GM18951 (cell line): Measurements from ENCODE around the gene CHTF18.
"Not testable (repeated sequence)": the region's sequence is repeated elsewhere in the genome, so short reads cannot be mapped to it uniquely, and the experiment has no call there.

Experiments
- POLR2A ChIP-seq: IDR thresholded peaks from 4 replicates; pipeline ENCODE4 v1.6.1; 2011; ENCODE audit warnings: mild to moderate bottlenecking; ENCODE audit not compliant: insufficient read length, insufficient read depth; ENCODE audit errors: extremely low read depth
- in situ Hi-C: fragments of 300-500 bp; cut with MboI; formaldehyde crosslinking; loops from one replicate; pipeline ENCODE4 v1.12.0; 2022; ENCODE audit warnings: low sequenced_read_pairs, mixed read lengths, inconsistent platforms; ENCODE audit not compliant: unreplicated experiment

The CHTF18 gene

GRCh38 chr16:788399-789126 lies at the start of gene CHTF18:
TSS of gene CHTF18 (plus strand) at chr16:788620. CDS start at chr16:788685, 65 bp downstream.
- TF ChIP-seq POLR2A: peak; percentile 72
- in situ Hi-C loops: loop anchor here (10.0 kb wide), 1 partner anchor 74 kb away; the partner anchor contains the start of gene METRN

GRCh38 chr16:739560-740458 lies 48.6 kb upstream of the CHTF18 start:
- in situ Hi-C loops: no loop called here
- TF ChIP-seq POLR2A: no peak

- TF ChIP-seq POLR2A: no peak
- in situ Hi-C loops: no loop called here
Measured at GRCh38 chr16:740459-740763, 48.0 kb upstream of the CHTF18 start.

GRCh38 chr16:740764-741505 lies 47.5 kb upstream of the CHTF18 start, which contains the start of gene CIAO3:
TSS of gene CIAO3 (minus strand) at chr16:740997. CDS start at chr16:740985, 12 bp downstream.
- TF ChIP-seq POLR2A: peak; percentile 86
- in situ Hi-C loops: no loop called here

- in situ Hi-C loops: no loop called here
- no peak for TF ChIP-seq POLR2A
Measured at GRCh38 chr16:741986-742629, 46.3 kb upstream of the CHTF18 start.

GRCh38 chr16:742894-743293 lies 45.5 kb upstream of the CHTF18 start:
- in situ Hi-C loops: not testable (repeated sequence)

GRCh38 chr16:743794-744500 lies 44.5 kb upstream of the CHTF18 start:
- in situ Hi-C loops: no loop called here
- TF ChIP-seq POLR2A: no peak

- TF ChIP-seq POLR2A: no peak
- in situ Hi-C loops: no loop called here
Measured at GRCh38 chr16:745739-746138, 42.7 kb upstream of the CHTF18 start.

GRCh38 chr16:746637-747036 lies 41.8 kb upstream of the CHTF18 start:
- in situ Hi-C loops: no loop called here
- TF ChIP-seq POLR2A: no peak

GRCh38 chr16:747978-748746 lies 40.3 kb upstream of the CHTF18 start:
- TF ChIP-seq POLR2A: no peak
- in situ Hi-C loops: no loop called here

- in situ Hi-C loops: no loop called here
- no peak for TF ChIP-seq POLR2A
Measured at GRCh38 chr16:749010-749409, 39.4 kb upstream of the CHTF18 start.

GRCh38 chr16:750485-750884 lies 37.9 kb upstream of the CHTF18 start:
- in situ Hi-C loops: no loop called here
- no peak for TF ChIP-seq POLR2A
